ENCODE results near the gene RHBG. TPM values are rescaled to one million over a fixed set of nuclear protein-coding genes. Genes with fewer than 3 reads are reported as not detected.

Gene RHBG
- total RNA-seq, 1 experiment from 2014 or later = 5.7 TPM

MicroRNA genes within 50 kb of the gene (microRNA counts, 767-probe panel; counts per million panel counts)
- microRNA hsa-miR-9-5p = 21,030 counts per million, percentile 44 among the panel's probes with 10 or more counts

Small RNA genes lying within 50 kb of the gene (microRNA-seq; reads per million reads assigned to microRNA genes)
- gene MIR9-1 (ENCODE audit: borderline number of aligned reads) = not detected

Other genes with a start within 250 kb of the RHBG start
- gene SEMA4A, start 215.6 kb upstream of the RHBG start, total RNA-seq (2021; ENCODE audit: unreplicated experiment) = 0.39 TPM
- 17.5 TPM for gene SLC25A44, start 175.1 kb upstream of the RHBG start, total RNA-seq (2021; ENCODE audit: unreplicated experiment)
- gene PMF1, start 156.2 kb upstream of the RHBG start, total RNA-seq (2021; ENCODE audit: unreplicated experiment) = 52.6 TPM
- gene BGLAP, start 127.0 kb upstream of the RHBG start, total RNA-seq (2021; ENCODE audit: unreplicated experiment) = 1.4 TPM
- 10.9 TPM for gene PAQR6, start 121.2 kb upstream of the RHBG start, total RNA-seq (2021; ENCODE audit: unreplicated experiment)
- 75.2 TPM for gene SMG5, start 86.4 kb upstream of the RHBG start, total RNA-seq (2021; ENCODE audit: unreplicated experiment)
- gene TMEM79, start 84.9 kb upstream of the RHBG start, total RNA-seq (2021; ENCODE audit: unreplicated experiment) = 6.3 TPM
- gene GLMP, start 73.5 kb upstream of the RHBG start, total RNA-seq (2021; ENCODE audit: unreplicated experiment) = 27.8 TPM
- gene VHLL, start 69.9 kb upstream of the RHBG start, total RNA-seq (2021; ENCODE audit: unreplicated experiment) = not detected
- 619 TPM for gene CCT3, start 30.9 kb upstream of the RHBG start, total RNA-seq (2021; ENCODE audit: unreplicated experiment)
- 1.0 TPM for gene TSACC, start 30.7 kb upstream of the RHBG start, total RNA-seq (2021; ENCODE audit: unreplicated experiment)
- gene MEF2D, start 131.6 kb downstream of the RHBG start, total RNA-seq (2021; ENCODE audit: unreplicated experiment) = 44.2 TPM
- gene IQGAP3, start 203.4 kb downstream of the RHBG start, total RNA-seq (2021; ENCODE audit: unreplicated experiment) = 38.8 TPM
- not detected for gene TTC24, start 210.5 kb downstream of the RHBG start, total RNA-seq (2021; ENCODE audit: unreplicated experiment)
- gene NAXE, start 222.6 kb downstream of the RHBG start, total RNA-seq (2021; ENCODE audit: unreplicated experiment) = 139 TPM
- 39.4 TPM for gene GPATCH4, start 232.3 kb downstream of the RHBG start, total RNA-seq (2021; ENCODE audit: unreplicated experiment)